ENCODE measurements around the gene MXRA5. TPM values are rescaled to one million over a fixed set of nuclear protein-coding genes. Genes with fewer than 3 reads are reported as not detected.
"Not testable (repeated sequence)": the region's sequence is repeated elsewhere in the genome, so short reads cannot be mapped to it uniquely, and the experiment has no call there.

The MXRA5 gene
- total and polyA plus RNA-seq, 11 donors: 0.08 to 68.0 (median 3.1) TPM

DNA sequence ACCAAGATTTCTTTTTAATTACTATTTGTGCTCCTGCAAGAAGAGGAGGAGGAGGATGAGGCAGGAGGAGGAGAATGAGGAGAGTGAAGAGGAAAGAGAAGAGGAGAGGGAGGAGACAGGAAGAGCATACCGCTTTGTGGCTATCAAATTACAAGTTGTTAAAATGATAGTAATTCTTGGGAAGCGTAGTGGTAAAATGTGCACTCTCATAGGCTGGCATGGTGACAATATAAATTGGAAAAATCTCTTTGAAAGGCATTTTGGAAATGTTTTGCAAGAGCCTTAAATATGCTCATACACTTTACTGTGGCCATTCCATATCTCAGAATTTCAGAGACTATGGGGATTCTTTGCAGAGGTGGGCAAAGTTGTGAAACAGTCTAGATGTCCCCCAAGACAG, 53.2 kb downstream of the MXRA5 start:
- intact Hi-C loops (cut with DNase I): no loop called here
- Histone ChIP-seq H3K27me3 (no peaks in the 10 kb centered on the region), H3K4me1 (no peaks in the 10 kb centered on the region), H3K4me3 (no peak overlapping the region), H3K9me3 (peaks cover 0 to 11% (median 0%) of the 10 kb centered on the region in 12 donors), H3K27ac (no peak overlapping the region), H3K36me3 (no peaks in the 10 kb centered on the region)
- ATAC-seq: no peak
- no peak for DNase-seq
- TF ChIP-seq POLR2A (IDR thresholded peaks at IDR 0.05): no peak
- TF ChIP-seq, protein P1, sequence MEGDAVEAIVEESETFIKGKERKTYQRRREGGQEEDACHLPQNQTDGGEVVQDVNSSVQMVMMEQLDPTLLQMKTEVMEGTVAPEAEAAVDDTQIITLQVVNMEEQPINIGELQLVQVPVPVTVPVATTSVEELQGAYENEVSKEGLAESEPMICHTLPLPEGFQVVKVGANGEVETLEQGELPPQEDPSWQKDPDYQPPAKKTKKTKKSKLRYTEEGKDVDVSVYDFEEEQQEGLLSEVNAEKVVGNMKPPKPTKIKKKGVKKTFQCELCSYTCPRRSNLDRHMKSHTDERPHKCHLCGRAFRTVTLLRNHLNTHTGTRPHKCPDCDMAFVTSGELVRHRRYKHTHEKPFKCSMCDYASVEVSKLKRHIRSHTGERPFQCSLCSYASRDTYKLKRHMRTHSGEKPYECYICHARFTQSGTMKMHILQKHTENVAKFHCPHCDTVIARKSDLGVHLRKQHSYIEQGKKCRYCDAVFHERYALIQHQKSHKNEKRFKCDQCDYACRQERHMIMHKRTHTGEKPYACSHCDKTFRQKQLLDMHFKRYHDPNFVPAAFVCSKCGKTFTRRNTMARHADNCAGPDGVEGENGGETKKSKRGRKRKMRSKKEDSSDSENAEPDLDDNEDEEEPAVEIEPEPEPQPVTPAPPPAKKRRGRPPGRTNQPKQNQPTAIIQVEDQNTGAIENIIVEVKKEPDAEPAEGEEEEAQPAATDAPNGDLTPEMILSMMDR (IDR thresholded peaks at IDR 0.05): no peak
- WGBS, 4 donors: 65 to 73% (median 66%) methylated on average over 2 of the region's 2 CpGs

GRCh38 chrX:3290561-3290960, 55.9 kb downstream of the MXRA5 start:
- Histone ChIP-seq H3K27ac (no peak overlapping the region), H3K4me1 (no peaks in the 10 kb centered on the region), H3K9me3 (peaks cover 0 to 11% (median 0%) of the 10 kb centered on the region in 12 donors), H3K4me3 (no peak overlapping the region), H3K36me3 (no peaks in the 10 kb centered on the region), H3K27me3 (no peaks in the 10 kb centered on the region)
- no peak for ATAC-seq
- TF ChIP-seq, protein P1 (IDR thresholded peaks at IDR 0.05): no peak
- TF ChIP-seq POLR2A (IDR thresholded peaks at IDR 0.05): no peak
- no peak for DNase-seq
- WGBS, 4 donors: 73 to 79% (median 74%) methylated on average over 1 of the region's 1 CpG
- intact Hi-C loops (cut with DNase I): no loop called here

DNA sequence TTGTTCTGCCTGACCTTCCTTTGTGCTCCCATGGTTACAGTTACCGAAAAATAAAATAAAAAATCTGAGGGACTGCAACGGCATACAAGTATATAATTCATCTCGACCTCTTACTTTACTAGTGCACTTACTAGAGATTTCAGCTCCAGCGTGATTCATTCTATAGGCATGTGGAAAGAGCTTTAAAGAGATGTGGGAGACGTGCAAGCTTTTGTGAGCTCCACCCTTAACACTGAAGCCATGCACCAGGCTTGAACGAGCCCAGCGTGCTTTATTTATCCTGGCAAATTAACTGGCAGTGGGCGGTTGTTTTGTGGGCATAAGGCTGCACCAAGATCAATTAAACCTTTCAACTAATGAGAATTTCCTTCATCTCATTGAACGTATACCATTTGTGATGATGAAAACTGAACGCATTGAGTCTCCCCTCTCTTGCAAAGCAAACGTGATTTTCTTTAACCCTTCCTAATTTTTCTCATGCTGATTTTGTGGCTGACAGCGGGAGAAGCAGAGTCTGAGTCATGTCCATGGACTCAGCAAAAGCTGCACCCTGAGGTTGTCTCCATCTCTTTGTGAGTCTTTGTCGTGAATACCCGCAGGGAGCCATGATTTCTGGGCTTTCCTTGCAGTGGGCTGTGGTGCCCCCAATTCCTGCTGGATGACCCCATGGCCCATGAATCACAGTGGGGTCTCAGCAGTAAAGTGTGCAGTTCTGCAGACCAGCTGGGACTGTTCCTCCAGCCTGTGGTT, 60.1 kb downstream of the MXRA5 start:
- WGBS, 4 donors: 67 to 70% (median 69%) methylated on average over 14 of the region's 14 CpGs
- Histone ChIP-seq H3K4me1 (no peaks in the 10 kb centered on the region), H3K4me3 (no peak overlapping the region), H3K36me3 (no peaks in the 10 kb centered on the region), H3K27me3 (no peaks in the 10 kb centered on the region), H3K9me3 (peaks cover 0 to 11% (median 0%) of the 10 kb centered on the region in 12 donors), H3K27ac (no peak overlapping the region)
- ATAC-seq (no peak), DNase-seq (no peak)
- intact Hi-C loops (cut with DNase I): no loop called here
- TF ChIP-seq POLR2A (IDR thresholded peaks at IDR 0.05): no peak
- TF ChIP-seq, protein P1 (IDR thresholded peaks at IDR 0.05): no peak

DNA sequence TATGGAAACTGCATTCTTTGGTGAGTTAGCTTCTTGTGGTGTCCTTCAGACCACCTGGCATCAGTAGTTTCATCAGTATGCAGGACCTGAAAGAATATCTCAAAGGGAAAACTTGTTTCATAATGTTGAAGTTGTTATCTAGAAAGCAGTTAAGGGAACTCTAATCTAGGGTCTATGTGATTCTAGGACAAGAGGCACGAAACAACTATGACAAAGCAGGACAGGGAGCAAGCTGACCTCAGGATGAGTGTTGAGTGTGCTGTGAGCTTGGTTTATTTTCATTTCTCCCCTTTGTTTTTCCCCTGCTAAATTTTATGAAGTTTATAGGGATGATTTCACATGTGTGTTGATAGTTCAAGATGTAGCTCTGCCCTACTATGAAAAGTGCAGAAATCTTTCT, 65.7 kb downstream of the MXRA5 start:
- H3K36me3 ChIP-seq: no peaks in the 10 kb centered on the region
- DNase-seq (no peak), ATAC-seq (no peak)
- H3K27me3 ChIP-seq: no peaks in the 10 kb centered on the region
- intact Hi-C loops (cut with DNase I): loop anchor here in 1 of 10 donors (2.0 kb wide), 1 partner anchor 32 kb away; no protein-coding TSS in a partner anchor
- H3K4me3 ChIP-seq: no peak overlapping the region
- H3K27ac ChIP-seq: no peak overlapping the region
- H3K9me3 ChIP-seq: peaks cover 0 to 30% (median 0%) of the 10 kb centered on the region in 12 donors
- no peak for TF ChIP-seq POLR2A (IDR thresholded peaks at IDR 0.05)
- TF ChIP-seq, protein P1 (IDR thresholded peaks at IDR 0.05): no peak
- 48 to 79% (median 62%) methylated on average over 1 of the region's 1 CpG for WGBS, 4 donors
- H3K4me1 ChIP-seq: no peaks in the 10 kb centered on the region

DNA sequence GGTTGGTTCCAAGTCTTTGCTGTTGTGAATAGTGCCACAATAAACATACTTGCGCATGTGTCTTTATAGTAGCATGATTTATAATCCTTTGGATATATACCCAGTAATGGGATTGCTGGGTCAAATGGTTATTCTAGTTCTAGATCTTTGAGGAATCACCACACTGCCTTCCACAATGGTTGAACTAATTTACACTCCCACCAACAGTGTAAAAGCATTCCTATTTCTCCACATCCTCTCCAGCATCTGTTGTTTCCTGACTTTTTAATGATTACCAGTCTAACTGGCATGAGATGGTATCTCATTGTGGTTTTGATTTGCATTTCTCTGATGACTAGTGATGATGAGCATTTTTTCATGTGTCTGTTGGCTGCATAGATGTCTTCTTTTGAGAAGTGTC, 72.8 kb downstream of the MXRA5 start:
- intact Hi-C loops (cut with DNase I); H3K4me3 ChIP-seq; H3K27me3 ChIP-seq; H3K36me3 ChIP-seq; H3K27ac ChIP-seq; ATAC-seq; H3K4me1 ChIP-seq; DNase-seq: not testable (repeated sequence)
- peaks cover 0 to 16% (median 0%) of the 10 kb centered on the region in 12 donors for H3K9me3 ChIP-seq
- 97 to 100% (median 100%) methylated on average over 1 of the region's 1 CpG for WGBS, 4 donors
